HCT116 (cell line): Measurements from ENCODE around the gene IGSF3.

Experiments
- ATF3 ChIP-seq: IDR thresholded peaks from 2 replicates; pipeline ENCODE4 v1.6.1; 2012
- CEBPB ChIP-seq: IDR thresholded peaks from 2 replicates; pipeline ENCODE4 v1.6.1; 2012; ENCODE audit warnings: low read depth
- EZH2phosphoT487 ChIP-seq: fragments of 200-600 bp; IDR thresholded peaks from 2 replicates; pipeline ENCODE4 v1.6.1; 2018; ENCODE audit warnings: antibody characterized with exemption, borderline replicate concordance
- POLR2A ChIP-seq: IDR thresholded peaks from 2 replicates; pipeline ENCODE4 v1.7.0; 2011; ENCODE audit warnings: borderline replicate concordance; ENCODE audit not compliant: insufficient read depth, insufficient read length; ENCODE audit errors: extremely low read depth
- RAD21 ChIP-seq: IDR thresholded peaks from 2 replicates; pipeline ENCODE4 v1.6.1; 2012; ENCODE audit warnings: low read depth, mild to moderate bottlenecking
- TF ChIP-seq, protein P1 (sequence below), 3 experiments: fragments of 200-600 bp in 1 of 3; sonication (generic) in 1 of 3; IDR thresholded peaks in 2 of 3; conservative IDR thresholded peaks in 1 of 3; 2 replicates each; pipeline ENCODE4 v1.5.1; 2012 to 2017; ENCODE audit warnings: low read depth in 2 of 3, low read length in 2 of 3, antibody characterized with exemption in 1 of 3, borderline replicate concordance in 1 of 3, control low read depth in 1 of 3, mild to moderate bottlenecking in 1 of 3, mixed read lengths in 1 of 3, mixed run types in 1 of 3, moderate library complexity in 1 of 3; ENCODE audit not compliant: insufficient read depth in 1 of 3
- TF ChIP-seq, protein P2 (sequence below): IDR thresholded peaks from 2 replicates; pipeline ENCODE4 v1.6.1; 2012
- TF ChIP-seq, protein P3 (sequence below): IDR thresholded peaks from 2 replicates; pipeline ENCODE4 v1.6.1; 2011; ENCODE audit warnings: mild to moderate bottlenecking, low read length, moderate library complexity; ENCODE audit not compliant: insufficient replicate concordance; ENCODE audit errors: extremely low read depth

- TF ChIP-seq, protein P1, sequence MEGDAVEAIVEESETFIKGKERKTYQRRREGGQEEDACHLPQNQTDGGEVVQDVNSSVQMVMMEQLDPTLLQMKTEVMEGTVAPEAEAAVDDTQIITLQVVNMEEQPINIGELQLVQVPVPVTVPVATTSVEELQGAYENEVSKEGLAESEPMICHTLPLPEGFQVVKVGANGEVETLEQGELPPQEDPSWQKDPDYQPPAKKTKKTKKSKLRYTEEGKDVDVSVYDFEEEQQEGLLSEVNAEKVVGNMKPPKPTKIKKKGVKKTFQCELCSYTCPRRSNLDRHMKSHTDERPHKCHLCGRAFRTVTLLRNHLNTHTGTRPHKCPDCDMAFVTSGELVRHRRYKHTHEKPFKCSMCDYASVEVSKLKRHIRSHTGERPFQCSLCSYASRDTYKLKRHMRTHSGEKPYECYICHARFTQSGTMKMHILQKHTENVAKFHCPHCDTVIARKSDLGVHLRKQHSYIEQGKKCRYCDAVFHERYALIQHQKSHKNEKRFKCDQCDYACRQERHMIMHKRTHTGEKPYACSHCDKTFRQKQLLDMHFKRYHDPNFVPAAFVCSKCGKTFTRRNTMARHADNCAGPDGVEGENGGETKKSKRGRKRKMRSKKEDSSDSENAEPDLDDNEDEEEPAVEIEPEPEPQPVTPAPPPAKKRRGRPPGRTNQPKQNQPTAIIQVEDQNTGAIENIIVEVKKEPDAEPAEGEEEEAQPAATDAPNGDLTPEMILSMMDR (IDR thresholded peaks at IDR 0.05 in 2 of 3, conservative IDR thresholded peaks at IDR 0.05 in 1 of 3; ENCODE audit: borderline replicate concordance in 1 of 3, insufficient read depth in 1 of 3, low read depth in 2 of 3, low read length in 2 of 3), result no peak
- TF ChIP-seq RAD21 (no peak), POLR2A (no peak), EZH2phosphoT487 (no peak), ATF3 (no peak), CEBPB (no peak)
- TF ChIP-seq, protein P2, sequence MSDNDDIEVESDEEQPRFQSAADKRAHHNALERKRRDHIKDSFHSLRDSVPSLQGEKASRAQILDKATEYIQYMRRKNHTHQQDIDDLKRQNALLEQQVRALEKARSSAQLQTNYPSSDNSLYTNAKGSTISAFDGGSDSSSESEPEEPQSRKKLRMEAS, result no peak
- TF ChIP-seq, protein P3, sequence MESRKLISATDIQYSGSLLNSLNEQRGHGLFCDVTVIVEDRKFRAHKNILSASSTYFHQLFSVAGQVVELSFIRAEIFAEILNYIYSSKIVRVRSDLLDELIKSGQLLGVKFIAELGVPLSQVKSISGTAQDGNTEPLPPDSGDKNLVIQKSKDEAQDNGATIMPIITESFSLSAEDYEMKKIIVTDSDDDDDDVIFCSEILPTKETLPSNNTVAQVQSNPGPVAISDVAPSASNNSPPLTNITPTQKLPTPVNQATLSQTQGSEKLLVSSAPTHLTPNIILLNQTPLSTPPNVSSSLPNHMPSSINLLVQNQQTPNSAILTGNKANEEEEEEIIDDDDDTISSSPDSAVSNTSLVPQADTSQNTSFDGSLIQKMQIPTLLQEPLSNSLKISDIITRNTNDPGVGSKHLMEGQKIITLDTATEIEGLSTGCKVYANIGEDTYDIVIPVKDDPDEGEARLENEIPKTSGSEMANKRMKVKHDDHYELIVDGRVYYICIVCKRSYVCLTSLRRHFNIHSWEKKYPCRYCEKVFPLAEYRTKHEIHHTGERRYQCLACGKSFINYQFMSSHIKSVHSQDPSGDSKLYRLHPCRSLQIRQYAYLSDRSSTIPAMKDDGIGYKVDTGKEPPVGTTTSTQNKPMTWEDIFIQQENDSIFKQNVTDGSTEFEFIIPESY, result no peak
These were observed 133.4 kb downstream of the IGSF3 start for GRCh38 chr1:116534014-116534739.
